ENCODE data around the gene RPL41. TPM values are rescaled to one million over a fixed set of nuclear protein-coding genes. Genes with fewer than 3 reads are reported as not detected.

The RPL41 gene
- total RNA-seq, 1 experiment from 2014 or later = 3,051 TPM

GRCh38 chr12:56146492-56147460, 30.3 kb downstream of the RPL41 start:
- no peak for TF ChIP-seq CTCF (IDR thresholded peaks at IDR 0.05; ENCODE audit: insufficient read depth in 1 of 2, low read depth in 1 of 2, low read length in 1 of 2, severe bottlenecking in 1 of 2, unreplicated experiment in 1 of 2)
- ChIA-PET POLR2A (interaction anchor here (0.5 kb wide), 1 partner anchor 42 kb away, joined by 3 read pairs; the partner anchor contains the start of gene PA2G4), CTCF (no interaction called here)
- no TSS peak for BruUV-seq (replicated peaks)
- Mint-ChIP-seq H3K27ac (ENCODE audit: unreplicated experiment) (no peak overlapping the region), H3K4me3 (ENCODE audit: unreplicated experiment) (no peak overlapping the region), H3K27me3 (ENCODE audit: insufficient read depth, unreplicated experiment) (no peaks in the 10 kb centered on the region), H3K9me3 (ENCODE audit: unreplicated experiment) (no peaks in the 10 kb centered on the region), H3K36me3 (ENCODE audit: insufficient read depth, unreplicated experiment) (peaks cover 28% of the 10 kb centered on the region), H3K4me1 (ENCODE audit: low read depth, unreplicated experiment) (peaks cover 6% of the 10 kb centered on the region)
- Histone ChIP-seq H3K36me3 (ENCODE audit: control insufficient read depth, insufficient read depth, low read length) (peaks cover 1% of the 10 kb centered on the region; the same call in 1 of the 2 replicates), H3K9me3 (no peaks in the 10 kb centered on the region; the same call in 1 of the 2 replicates), H3K4me3 (ENCODE audit: low read depth, low read length) (no peak overlapping the region), H3K27me3 (replicated peaks; ENCODE audit: control insufficient read depth, insufficient read depth, low read length) (no peaks in the 10 kb centered on the region), H3K4me1 (peaks cover 3% of the 10 kb centered on the region; the same call in 1 of the 2 replicates)
- intact Hi-C loops (cut with micrococcal nuclease; ENCODE audit: unreplicated experiment) = no loop called here
- no peak for DNase-seq

DNA sequence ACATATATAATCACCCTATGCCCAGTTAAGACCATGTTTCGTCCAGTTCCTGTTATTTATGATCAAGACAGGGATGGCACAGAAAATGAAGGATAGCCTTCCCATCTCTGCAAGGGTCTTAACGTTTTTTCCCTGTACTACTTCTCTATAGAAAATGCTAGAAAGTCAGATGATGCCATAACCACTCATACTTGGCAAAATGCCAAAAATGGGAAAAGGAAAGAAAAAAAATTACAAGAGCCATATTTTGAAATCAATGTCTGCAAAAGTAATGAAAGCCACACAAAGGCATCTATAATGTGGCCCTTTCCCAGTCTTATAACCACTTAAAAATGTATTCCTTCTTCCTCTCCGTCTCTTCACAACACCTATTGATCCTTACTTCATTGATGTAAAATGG, 34.1 kb downstream of the RPL41 start:
- Mint-ChIP-seq H3K4me1 (ENCODE audit: low read depth, unreplicated experiment) (peaks cover 17% of the 10 kb centered on the region), H3K9me3 (ENCODE audit: unreplicated experiment) (no peaks in the 10 kb centered on the region), H3K27me3 (ENCODE audit: insufficient read depth, unreplicated experiment) (no peaks in the 10 kb centered on the region), H3K27ac (ENCODE audit: unreplicated experiment) (no peak overlapping the region), H3K36me3 (ENCODE audit: insufficient read depth, unreplicated experiment) (peaks cover 23% of the 10 kb centered on the region), H3K4me3 (ENCODE audit: unreplicated experiment) (peak overlapping the region; percentile 87)
- CTCF ChIA-PET = interaction anchor here (1.6 kb wide), 1 partner anchor 9 kb away, joined by 3 read pairs; no protein-coding TSS in a partner anchor
- intact Hi-C loops (cut with micrococcal nuclease; ENCODE audit: unreplicated experiment) = no loop called here
- Histone ChIP-seq H3K27me3 (replicated peaks; ENCODE audit: control insufficient read depth, insufficient read depth, low read length) (no peaks in the 10 kb centered on the region), H3K4me1 (peaks cover 12% of the 10 kb centered on the region), H3K9me3 (no peaks in the 10 kb centered on the region; the same call in 1 of the 2 replicates), H3K36me3 (ENCODE audit: control insufficient read depth, insufficient read depth, low read length) (peaks cover 1% of the 10 kb centered on the region; the same call in 1 of the 2 replicates), H3K4me3 (ENCODE audit: low read depth, low read length) (no peak overlapping the region)
- POLR2A ChIA-PET = interaction anchor here (0.6 to 2.0 kb wide), 3 partner anchors 23 to 529 kb away, joined by 4 to 24 read pairs (median 8); partner anchors contain the start of genes ESYT1 and PA2G4
- BruUV-seq (replicated peaks) = no TSS peak
- DNase-seq = no peak
- no peak for TF ChIP-seq CTCF (IDR thresholded peaks at IDR 0.05; ENCODE audit: insufficient read depth in 1 of 2, low read depth in 1 of 2, low read length in 1 of 2, severe bottlenecking in 1 of 2, unreplicated experiment in 1 of 2)

GRCh38 chr12:56151672-56152131, 35.3 kb downstream of the RPL41 start:
- Histone ChIP-seq H3K4me3 (ENCODE audit: low read depth, low read length) (peak overlapping the region; percentile 73), H3K9me3 (no peaks in the 10 kb centered on the region), H3K27me3 (replicated peaks; ENCODE audit: control insufficient read depth, insufficient read depth, low read length) (no peaks in the 10 kb centered on the region), H3K4me1 (peaks cover 12% of the 10 kb centered on the region), H3K36me3 (ENCODE audit: control insufficient read depth, insufficient read depth, low read length) (peaks cover 1% of the 10 kb centered on the region; the same call in 1 of the 2 replicates)
- ChIA-PET POLR2A (interaction anchor here (0.5 to 2.0 kb wide), 9 partner anchors 11 to 1827 kb away, joined by 3 to 24 read pairs (median 6); partner anchors contain the start of genes CNPY2, COPZ1, ESYT1 and PA2G4), CTCF (interaction anchor here (0.6 to 1.6 kb wide), 10 partner anchors 11 to 161 kb away, joined by 3 to 16 read pairs (median 4); partner anchors contain the start of genes ESYT1, PA2G4, SMARCC2 and ZC3H10)
- intact Hi-C loops (cut with micrococcal nuclease; ENCODE audit: unreplicated experiment) = loop anchor here (1.0 kb wide), 2 partner anchors 23 to 32 kb away; partner anchors contain the start of gene ESYT1
- BruUV-seq (replicated peaks) = TSS peak; percentile 63
- Mint-ChIP-seq H3K4me1 (ENCODE audit: low read depth, unreplicated experiment) (peaks cover 20% of the 10 kb centered on the region), H3K4me3 (ENCODE audit: unreplicated experiment) (peak overlapping the region; percentile 87), H3K27me3 (ENCODE audit: insufficient read depth, unreplicated experiment) (no peaks in the 10 kb centered on the region), H3K9me3 (ENCODE audit: unreplicated experiment) (no peaks in the 10 kb centered on the region), H3K36me3 (ENCODE audit: insufficient read depth, unreplicated experiment) (peaks cover 25% of the 10 kb centered on the region), H3K27ac (ENCODE audit: unreplicated experiment) (peak overlapping the region; percentile 98)
- TF ChIP-seq CTCF (IDR thresholded peaks at IDR 0.05; ENCODE audit: insufficient read depth in 1 of 2, low read depth in 1 of 2, low read length in 1 of 2, severe bottlenecking in 1 of 2, unreplicated experiment in 1 of 2) = peak; percentile 69
- DNase-seq = peak; percentile 78 to 79

Measured in Caco-2 (cell line).